ENCODE data around the gene SFXN1.
A peak's percentile ranks its signal among the peaks of the same experiment; 100 is the strongest.
"Not testable (repeated sequence)": the region's sequence is repeated elsewhere in the genome, so short reads cannot be mapped to it uniquely, and the experiment has no call there.

Gene SFXN1

GRCh38 chr5:175501759-175502158 lies 23.4 kb downstream of the SFXN1 start:
- DNase-seq = no peak

DNA sequence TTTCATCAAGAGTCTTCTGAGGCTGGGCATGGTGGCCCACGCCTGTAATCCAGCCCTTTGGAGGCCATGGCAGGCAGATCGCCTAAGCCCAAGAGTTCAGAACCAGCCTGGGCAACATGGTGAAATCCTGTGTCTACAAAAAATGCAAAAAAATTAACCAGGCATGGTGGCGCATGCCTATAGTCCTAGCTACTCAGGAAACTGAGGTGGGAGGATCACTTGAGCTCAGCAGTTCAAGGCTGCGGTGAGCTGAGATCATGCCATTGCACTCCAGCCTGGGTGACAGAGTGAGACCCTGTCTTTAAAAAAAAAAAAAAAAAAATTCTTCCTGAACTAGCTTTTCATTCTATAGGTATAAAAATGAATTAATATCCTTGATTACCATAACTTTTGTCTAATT lies 29.3 kb downstream of the SFXN1 start:
- DNase-seq = not testable (repeated sequence)

GRCh38 chr5:175508896-175509295 lies 30.5 kb downstream of the SFXN1 start:
- no peak for DNase-seq

DNA sequence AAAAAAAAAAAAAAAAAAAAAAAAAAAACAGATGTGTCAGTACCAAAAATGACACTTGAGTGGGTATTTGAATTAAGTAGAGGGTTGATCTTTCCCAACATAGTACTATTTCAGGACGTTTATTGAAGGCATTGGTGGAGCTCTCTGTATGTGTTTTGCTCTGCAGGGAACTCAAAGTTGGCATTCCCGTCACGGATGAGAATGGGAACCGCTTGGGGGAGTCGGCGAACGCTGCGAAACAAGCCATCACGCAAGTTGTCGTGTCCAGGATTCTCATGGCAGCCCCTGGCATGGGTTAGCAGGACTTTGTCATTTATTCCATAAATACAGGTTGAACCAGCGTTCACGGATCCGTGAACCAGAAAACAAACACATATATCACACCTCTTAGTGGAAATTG lies 34.9 kb downstream of the SFXN1 start:
- DNase-seq = no peak

DNA sequence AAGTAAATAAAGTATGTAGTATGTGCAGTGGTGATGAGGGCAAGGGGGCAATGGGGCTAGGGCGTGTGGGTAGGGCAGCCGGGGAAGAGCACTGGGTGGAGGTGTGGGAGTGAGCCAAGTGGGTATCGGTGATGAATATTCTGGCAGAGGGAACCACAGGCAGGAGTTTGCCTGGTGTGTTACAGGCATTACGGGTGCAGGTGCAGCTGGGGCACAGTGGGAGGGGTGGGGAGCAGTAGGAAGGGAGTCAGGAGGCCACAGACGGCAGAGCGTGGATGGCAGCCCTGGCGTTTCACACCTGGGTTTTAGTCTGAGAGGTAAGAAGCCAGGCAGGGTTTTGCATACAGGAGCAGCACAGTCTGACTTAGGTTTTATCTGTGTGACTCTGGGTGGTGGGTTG lies 35.4 kb downstream of the SFXN1 start:
- DNase-seq = no peak

GRCh38 chr5:175516933-175517823 lies 38.8 kb downstream of the SFXN1 start:
- DNase-seq = no peak

GRCh38 chr5:175517824-175518450 lies 39.6 kb downstream of the SFXN1 start:
- no peak for DNase-seq

DNA sequence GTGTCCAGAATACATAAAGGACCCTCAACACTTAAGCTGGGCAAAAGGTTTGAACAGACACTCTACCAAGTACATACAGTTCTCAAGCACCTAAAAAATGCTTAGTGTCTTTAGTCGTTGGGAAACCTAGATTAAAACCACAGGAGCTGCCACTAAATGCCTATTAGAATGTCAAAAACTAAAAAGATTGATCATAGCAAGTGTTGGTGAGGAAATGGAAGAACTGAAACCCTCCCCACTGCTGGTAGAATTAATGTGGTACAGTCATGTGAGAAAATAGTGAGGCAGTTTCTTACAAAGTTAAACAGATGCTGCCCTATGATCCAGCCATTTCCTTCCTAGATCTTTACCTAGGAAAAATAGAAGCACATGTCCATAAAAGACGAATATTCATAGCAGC lies 40.6 kb downstream of the SFXN1 start:
- DNase-seq = no peak

- no peak for DNase-seq
Measured at GRCh38 chr5:175520321-175520720, 42.0 kb downstream of the SFXN1 start.

DNA sequence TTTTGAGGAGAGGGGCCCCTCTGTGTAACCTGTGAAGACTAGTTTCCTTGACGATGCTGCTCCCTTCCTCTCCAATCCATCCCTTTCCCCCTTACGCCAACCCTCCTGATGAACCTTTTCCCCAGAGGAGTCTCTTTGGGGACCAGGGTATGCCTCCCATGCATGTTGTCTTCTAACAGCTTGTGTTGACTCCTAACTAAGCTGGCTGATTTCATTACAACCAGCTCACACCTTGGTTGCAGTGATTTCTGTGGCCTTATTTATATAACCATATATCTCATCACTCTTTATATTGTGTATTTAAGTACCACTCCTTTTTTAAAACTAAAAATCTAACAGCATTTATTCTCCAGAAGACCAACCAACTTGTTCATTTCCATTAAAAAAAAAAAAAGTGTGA lies 42.5 kb downstream of the SFXN1 start:
- DNase-seq = no peak

DNA sequence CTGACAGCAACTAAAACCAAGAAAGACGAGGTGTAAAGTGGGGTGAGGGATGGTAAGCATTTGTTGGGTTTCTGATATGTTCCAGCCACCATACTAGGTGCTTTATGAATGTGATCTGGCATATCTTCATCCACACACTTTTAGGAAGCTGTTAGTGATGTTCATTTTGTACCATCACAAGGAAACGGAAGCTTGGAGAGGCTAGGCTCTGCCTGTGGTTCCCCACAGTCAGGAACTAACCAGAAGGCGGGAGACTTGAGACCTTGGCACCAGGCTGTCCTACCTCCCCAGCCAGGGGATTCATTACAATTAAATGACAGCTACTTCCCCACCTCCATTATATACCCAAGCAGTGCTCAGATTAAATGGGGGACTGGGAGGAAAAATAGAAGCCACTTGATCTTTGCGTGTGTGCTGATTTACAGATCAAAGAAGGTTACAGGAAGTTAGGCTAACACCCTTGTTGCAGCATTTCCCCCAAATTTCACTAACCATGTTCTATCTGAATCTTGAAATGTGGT lies 43.0 kb downstream of the SFXN1 start:
- DNase-seq = no peak

DNA sequence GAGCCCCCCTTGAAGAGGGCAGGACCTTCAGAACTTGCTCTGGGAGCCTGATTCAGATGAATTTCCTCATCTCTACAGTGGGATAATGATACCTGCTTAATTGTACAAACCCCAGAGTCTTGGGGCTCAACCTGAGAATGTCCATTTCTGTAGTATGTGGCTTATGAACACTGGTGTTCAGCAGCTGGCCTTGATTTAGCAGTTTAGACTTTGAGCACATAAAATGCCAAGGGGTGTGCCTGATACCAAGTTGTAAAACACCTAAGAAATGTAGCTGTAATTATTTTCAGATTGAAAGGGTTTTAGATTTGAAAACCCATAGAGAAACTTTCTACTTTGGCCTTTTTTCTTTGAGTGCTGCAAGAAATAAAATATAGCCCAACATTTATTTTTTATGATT lies 44.9 kb downstream of the SFXN1 start:
- no peak for DNase-seq

GRCh38 chr5:175524211-175524610 lies 45.9 kb downstream of the SFXN1 start:
- DNase-seq = no peak

DNA sequence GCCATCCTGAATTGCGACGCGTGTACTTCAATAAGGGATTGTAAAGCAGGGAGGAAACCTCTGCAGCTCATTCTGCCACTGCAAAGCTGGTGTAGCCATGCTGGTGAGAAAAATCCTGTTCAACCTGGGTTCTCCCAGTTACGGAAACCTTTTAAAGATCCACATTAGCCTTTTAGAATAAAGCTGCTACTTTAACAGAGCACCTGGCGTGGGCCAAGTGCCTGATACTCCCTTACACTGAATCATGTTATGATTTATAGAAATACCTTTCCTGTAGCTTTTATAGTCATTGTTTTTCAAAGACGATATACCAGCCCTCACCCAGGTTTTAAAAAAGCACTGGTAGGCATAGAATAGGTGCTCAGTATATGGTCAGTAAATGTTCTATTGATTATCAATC lies 48.3 kb downstream of the SFXN1 start:
- DNase-seq = no peak

- no peak for DNase-seq
Measured at GRCh38 chr5:175531361-175531760, 53.0 kb downstream of the SFXN1 start.

- DNase-seq = no peak
Measured at GRCh38 chr5:175534070-175534932, 55.9 kb downstream of the SFXN1 start.

DNA sequence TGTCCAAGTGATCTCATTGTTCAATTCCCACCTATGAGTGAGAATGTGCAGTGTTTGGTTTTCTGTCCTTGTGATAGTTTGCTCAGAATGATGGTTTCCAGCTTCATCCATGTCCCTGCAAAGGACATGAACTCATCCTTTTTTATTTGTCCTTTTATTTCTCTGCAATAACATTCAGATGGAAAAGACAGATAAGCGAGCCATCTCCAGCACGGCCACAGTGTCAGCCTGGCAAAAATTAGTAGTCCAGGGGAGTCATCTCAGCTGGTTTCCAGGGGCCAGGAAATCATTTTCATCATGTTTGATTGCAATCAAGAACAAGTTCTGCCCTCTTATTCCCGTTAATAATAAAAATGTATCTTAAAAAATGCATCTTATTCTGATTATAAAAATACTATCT lies 57.0 kb downstream of the SFXN1 start:
- not testable (repeated sequence) for DNase-seq

- DNase-seq = no peak
Measured at GRCh38 chr5:175535796-175536195, 57.4 kb downstream of the SFXN1 start.

- DNase-seq = no peak
Measured at GRCh38 chr5:175538576-175538975, 60.2 kb downstream of the SFXN1 start.

DNA sequence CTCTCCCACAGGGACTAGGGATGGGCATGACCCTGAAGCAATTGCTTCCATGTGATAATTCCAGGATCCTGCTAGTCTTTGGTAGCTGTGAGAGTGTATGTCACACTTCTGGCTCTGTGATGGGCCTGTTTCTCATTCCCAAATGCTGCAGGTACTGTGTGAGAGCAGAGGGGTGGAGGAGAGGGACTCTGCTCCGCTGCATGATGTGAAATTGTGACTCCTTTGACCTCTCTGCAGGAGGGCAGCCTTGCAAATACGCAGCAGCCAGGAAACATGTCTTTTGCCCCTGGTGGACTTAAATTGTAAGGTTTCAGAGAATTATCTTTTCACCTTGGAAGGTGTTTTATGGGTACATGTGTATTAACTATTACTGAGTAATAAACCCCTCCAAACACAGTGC lies 61.6 kb downstream of the SFXN1 start:
- no peak for DNase-seq

- DNase-seq = no peak
Measured at GRCh38 chr5:175541264-175541663, 62.9 kb downstream of the SFXN1 start.

GRCh38 chr5:175542232-175542965 lies 64.0 kb downstream of the SFXN1 start:
- DNase-seq = peak; percentile 22

DNA sequence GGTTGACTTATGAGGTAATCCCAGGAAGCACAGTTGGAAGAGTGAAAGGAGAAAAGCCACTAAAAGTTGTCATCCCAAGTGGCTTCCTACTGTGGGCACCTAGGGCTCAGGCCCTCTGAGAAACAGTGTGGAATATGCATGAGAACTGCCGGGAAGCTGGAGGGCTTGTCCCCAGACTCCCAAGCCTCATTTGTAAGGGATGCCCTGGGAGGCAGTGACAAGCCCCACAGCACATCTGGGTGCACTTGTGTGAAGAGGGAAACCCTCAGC lies 64.5 kb downstream of the SFXN1 start:
- DNase-seq = no peak
